ENCODE measurements around the gene IL18R1. TPM values are rescaled to one million over a fixed set of nuclear protein-coding genes. Genes with fewer than 3 reads are reported as not detected.

IL18R1 gene
- total RNA-seq, 1 donor from 2014 or later: 2.4 TPM

- FAIRE-seq: no peak
- H3K9me3 ChIP-seq (ENCODE audit: insufficient read depth, low read depth, low read length): no peaks in the 10 kb centered on the region
Measured at GRCh38 chr2:102423368-102423767, 67.8 kb downstream of the IL18R1 start.

DNA sequence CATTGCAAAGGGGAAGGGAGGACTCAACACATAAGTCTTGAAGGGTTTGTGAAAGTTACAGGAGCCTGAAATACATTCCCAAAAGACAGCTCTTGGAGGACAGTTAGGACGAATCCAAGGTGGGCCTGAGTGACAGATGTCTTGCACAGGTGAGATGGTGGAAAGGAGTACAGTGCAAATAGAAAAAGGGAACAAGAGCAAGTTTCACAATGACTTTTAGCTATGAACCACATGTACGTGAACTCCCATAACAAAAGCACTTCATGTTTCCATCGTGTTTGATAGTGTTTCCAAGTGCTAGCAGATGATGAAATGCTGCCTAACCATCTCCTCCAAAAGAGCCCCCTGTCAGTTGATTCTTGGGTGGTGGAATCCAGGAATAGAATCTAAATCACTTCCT lies 69.2 kb downstream of the IL18R1 start:
- Histone ChIP-seq H3K36me3 (ENCODE audit: insufficient read depth, low read length) (no peaks in the 10 kb centered on the region), H3K79me2 (ENCODE audit: insufficient read depth, low read length) (no peaks in the 10 kb centered on the region), H3K4me1 (ENCODE audit: insufficient read depth, low read length) (no peaks in the 10 kb centered on the region), H2AFZ (ENCODE audit: low read depth, low read length) (no peak overlapping the region), H3K4me3 (ENCODE audit: insufficient read depth, low read depth, low read length) (no peak overlapping the region), H3K9me3 (ENCODE audit: insufficient read depth, low read depth, low read length) (no peaks in the 10 kb centered on the region), H3K4me2 (ENCODE audit: low read length) (no peak overlapping the region), H3K27ac (ENCODE audit: low read depth, low read length) (no peak overlapping the region), H4K20me1 (ENCODE audit: insufficient read depth, low read length) (no peaks in the 10 kb centered on the region), H3K27me3 (ENCODE audit: insufficient read depth, low read length) (peaks cover 14% of the 10 kb centered on the region), H3K9ac (ENCODE audit: low read length) (no peak overlapping the region)
- H3K4me3 Mint-ChIP-seq (ENCODE audit: unreplicated experiment): no peak overlapping the region
- H3K27me3 Mint-ChIP-seq (ENCODE audit: low read depth, unreplicated experiment): peaks cover 24% of the 10 kb centered on the region
- no peak for FAIRE-seq
- H3K27ac Mint-ChIP-seq (ENCODE audit: unreplicated experiment): no peak overlapping the region
- TF ChIP-seq EZH2 (IDR thresholded peaks at IDR 0.05; ENCODE audit: insufficient read depth, low read length): no peak
- TF ChIP-seq CTCF (IDR thresholded peaks at IDR 0.05; ENCODE audit: insufficient read depth, low read depth, low read length): no peak
- H3K36me3 Mint-ChIP-seq (ENCODE audit: low read depth, unreplicated experiment): no peaks in the 10 kb centered on the region
- H3K9me3 Mint-ChIP-seq (ENCODE audit: unreplicated experiment): peaks cover 4% of the 10 kb centered on the region
- DNase-seq (ENCODE audit: low read depth): no peak
- H3K4me1 Mint-ChIP-seq (ENCODE audit: low read depth, unreplicated experiment): no peaks in the 10 kb centered on the region

More at GRCh38 chr2:102423368-102423767, 67.8 kb downstream of the IL18R1 start:
- no peak overlapping the region for H2AFZ ChIP-seq (ENCODE audit: low read depth, low read length)
- no peak for DNase-seq (ENCODE audit: low read depth)
- H3K36me3 Mint-ChIP-seq (ENCODE audit: low read depth, unreplicated experiment): no peaks in the 10 kb centered on the region
- H3K79me2 ChIP-seq (ENCODE audit: insufficient read depth, low read length): no peaks in the 10 kb centered on the region
- H3K9ac ChIP-seq (ENCODE audit: low read length): no peak overlapping the region
- no peaks in the 10 kb centered on the region for H3K4me1 ChIP-seq (ENCODE audit: insufficient read depth, low read length)
- H3K4me2 ChIP-seq (ENCODE audit: low read length): no peak overlapping the region
- no peaks in the 10 kb centered on the region for H4K20me1 ChIP-seq (ENCODE audit: insufficient read depth, low read length)
- H3K27ac ChIP-seq (ENCODE audit: low read depth, low read length): no peak overlapping the region
- no peaks in the 10 kb centered on the region for H3K36me3 ChIP-seq (ENCODE audit: insufficient read depth, low read length)
- peaks cover 5% of the 10 kb centered on the region for H3K4me1 Mint-ChIP-seq (ENCODE audit: low read depth, unreplicated experiment)
- no peak overlapping the region for H3K27ac Mint-ChIP-seq (ENCODE audit: unreplicated experiment)
- H3K4me3 Mint-ChIP-seq (ENCODE audit: unreplicated experiment): no peak overlapping the region
- TF ChIP-seq EZH2 (IDR thresholded peaks at IDR 0.05; ENCODE audit: insufficient read depth, low read length) (no peak), CTCF (IDR thresholded peaks at IDR 0.05; ENCODE audit: insufficient read depth, low read depth, low read length) (no peak)
- H3K9me3 Mint-ChIP-seq (ENCODE audit: unreplicated experiment): peaks cover 4% of the 10 kb centered on the region
- H3K27me3 Mint-ChIP-seq (ENCODE audit: low read depth, unreplicated experiment): peaks cover 24% of the 10 kb centered on the region
- no peak overlapping the region for H3K4me3 ChIP-seq (ENCODE audit: insufficient read depth, low read depth, low read length)
- H3K27me3 ChIP-seq (ENCODE audit: insufficient read depth, low read length): peaks cover 14% of the 10 kb centered on the region

- Histone ChIP-seq H2AFZ (ENCODE audit: low read depth, low read length) (no peak overlapping the region), H3K4me1 (ENCODE audit: insufficient read depth, low read length) (no peaks in the 10 kb centered on the region), H3K27me3 (ENCODE audit: insufficient read depth, low read length) (peaks cover 14% of the 10 kb centered on the region), H3K27ac (ENCODE audit: low read depth, low read length) (no peak overlapping the region), H3K4me2 (ENCODE audit: low read length) (no peak overlapping the region), H3K36me3 (ENCODE audit: insufficient read depth, low read length) (no peaks in the 10 kb centered on the region), H3K4me3 (ENCODE audit: insufficient read depth, low read depth, low read length) (no peak overlapping the region), H3K9ac (ENCODE audit: low read length) (no peak overlapping the region), H3K9me3 (ENCODE audit: insufficient read depth, low read depth, low read length) (no peaks in the 10 kb centered on the region), H4K20me1 (ENCODE audit: insufficient read depth, low read length) (no peaks in the 10 kb centered on the region), H3K79me2 (ENCODE audit: insufficient read depth, low read length) (no peaks in the 10 kb centered on the region)
- DNase-seq (ENCODE audit: low read depth) (no peak), FAIRE-seq (no peak)
- H3K9me3 Mint-ChIP-seq (ENCODE audit: unreplicated experiment): peaks cover 4% of the 10 kb centered on the region
- no peak overlapping the region for H3K27ac Mint-ChIP-seq (ENCODE audit: unreplicated experiment)
- TF ChIP-seq EZH2 (IDR thresholded peaks at IDR 0.05; ENCODE audit: insufficient read depth, low read length) (no peak), CTCF (IDR thresholded peaks at IDR 0.05; ENCODE audit: insufficient read depth, low read depth, low read length) (no peak)
- H3K4me1 Mint-ChIP-seq (ENCODE audit: low read depth, unreplicated experiment): no peaks in the 10 kb centered on the region
- H3K27me3 Mint-ChIP-seq (ENCODE audit: low read depth, unreplicated experiment): peaks cover 20% of the 10 kb centered on the region
- H3K4me3 Mint-ChIP-seq (ENCODE audit: unreplicated experiment): no peak overlapping the region
- H3K36me3 Mint-ChIP-seq (ENCODE audit: low read depth, unreplicated experiment): no peaks in the 10 kb centered on the region
Measured at GRCh38 chr2:102425441-102426132, 70.0 kb downstream of the IL18R1 start.
